Smooth muscle cell (in vitro differentiated cells): ENCODE data around the gene CLPX. TPM values are rescaled to one million over a fixed set of nuclear protein-coding genes. Genes with fewer than 3 reads are reported as not detected.

Experiments used
- DNase-seq: peaks from one replicate; lab custom pipeline; 2025; ENCODE audit not compliant: unreplicated experiment; lab: John Stamatoyannopoulos, UW
- H2AFZ ChIP-seq: fragments of 200-600 bp; sonication (generic); 2 replicates; pipeline ENCODE4 v1.6.0; 2016; ENCODE audit warnings: antibody characterized with exemption, low read depth, mild to moderate bottlenecking
- H3F3A ChIP-seq: fragments of 200-600 bp; sonication (generic); 2 replicates; pipeline ENCODE4 v1.6.0; 2017; ENCODE audit warnings: antibody characterized with exemption, low read depth
- H3K27ac ChIP-seq: fragments of 200-600 bp; sonication (generic); 2 replicates; pipeline ENCODE4 v1.5.1; 2016; ENCODE audit warnings: low read depth, mild to moderate bottlenecking
- H3K27me3 ChIP-seq: fragments of 200-600 bp; sonication (generic); 2 replicates; pipeline ENCODE4 v1.6.1; 2016; ENCODE audit warnings: low read depth, mild to moderate bottlenecking
- H3K36me3 ChIP-seq: fragments of 200-600 bp; sonication (generic); 2 replicates; pipeline ENCODE4 v1.5.1; 2016; ENCODE audit warnings: low read depth
- H3K4me1 ChIP-seq: fragments of 200-600 bp; sonication (generic); 2 replicates; pipeline ENCODE4 v1.5.1; 2016; ENCODE audit warnings: low read depth
- H3K4me2 ChIP-seq: fragments of 200-600 bp; sonication (generic); 2 replicates; pipeline ENCODE4 v1.6.0; 2016; ENCODE audit warnings: mild to moderate bottlenecking
- H3K4me3 ChIP-seq: fragments of 200-600 bp; sonication (generic); 2 replicates; pipeline ENCODE4 v1.5.1; 2016; ENCODE audit warnings: mild to moderate bottlenecking
- H3K79me2 ChIP-seq: fragments of 200-600 bp; sonication (generic); 2 replicates; pipeline ENCODE4 v1.6.0; 2016; ENCODE audit warnings: low read depth, mild to moderate bottlenecking
- H3K9ac ChIP-seq: fragments of 200-600 bp; sonication (generic); 2 replicates; pipeline ENCODE4 v1.6.0; 2016; ENCODE audit warnings: low read depth
- H3K9me3 ChIP-seq: fragments of 200-600 bp; sonication (generic); replicated peaks from 2 replicates; pipeline ENCODE4 v1.5.1; 2016; ENCODE audit warnings: low read depth
- H4K20me1 ChIP-seq: fragments of 200-600 bp; sonication (generic); 2 replicates; pipeline ENCODE4 v1.6.0; 2016; ENCODE audit warnings: low read depth
- CTCF ChIP-seq: fragments of 200-600 bp; sonication (generic); IDR thresholded peaks from 2 replicates; pipeline ENCODE4 v1.5.1; 2017; ENCODE audit warnings: borderline replicate concordance, mild to moderate bottlenecking, antibody characterized with exemption; ENCODE audit not compliant: insufficient read depth, poor library complexity, severe bottlenecking
- WGBS: methylation state at CpG from one replicate; pipeline ENCODE4 v1.1.7; 2016; ENCODE audit warnings: low lambda C conversion rate; 5-methylcytosine and 5-hydroxymethylcytosine counted together
- polyA plus RNA-seq: library from polyadenylated mRNA; unstranded; fragments of >200 nt; fragmentation: Nextera tagmentation; extraction: Ambion mirVana; gene quantifications from 2 replicates; pipeline ENCODE4 v1.2.1, GENCODE V29; 2016
- total RNA-seq: library from RNA; depleted of rRNA; stranded (reverse); fragments of >200 nt; gene quantifications from 2 replicates; pipeline ENCODE4 v1.2.3, GENCODE V29; 2014

CLPX gene
- total and polyA plus RNA-seq, 2 experiments from 2014 or later, result 21.8 to 34.8 TPM

GRCh38 chr15:65206750-65207149, 21.6 kb upstream of the CLPX start:
- H3K9me3 ChIP-seq, result no peaks in the 10 kb centered on the region
- no peaks in the 10 kb centered on the region for H3K27me3 ChIP-seq
- H3K36me3 ChIP-seq, result no peaks in the 10 kb centered on the region
- H3K79me2 ChIP-seq, result no peaks in the 10 kb centered on the region
- 95% methylated on average over 18 of the region's 20 CpGs for WGBS
- H3K4me3 ChIP-seq, result no peak overlapping the region
- H3F3A ChIP-seq, result peaks cover 4% of the 10 kb centered on the region
- peaks cover 31% of the 10 kb centered on the region for H3K4me1 ChIP-seq
- no peak overlapping the region for H3K27ac ChIP-seq
- no peak overlapping the region for H3K4me2 ChIP-seq
- DNase-seq, result no peak
- TF ChIP-seq CTCF, result no peak
- no peaks in the 10 kb centered on the region for H4K20me1 ChIP-seq
- no peak overlapping the region for H2AFZ ChIP-seq
- no peak overlapping the region for H3K9ac ChIP-seq

GRCh38 chr15:65204931-65205660, 20.0 kb upstream of the CLPX start:
- Histone ChIP-seq H3K4me3 (no peak overlapping the region), H3K9me3 (no peaks in the 10 kb centered on the region), H3F3A (no peaks in the 10 kb centered on the region), H3K4me1 (peaks cover 17% of the 10 kb centered on the region), H4K20me1 (no peaks in the 10 kb centered on the region), H2AFZ (no peak overlapping the region), H3K9ac (no peak overlapping the region), H3K4me2 (no peak overlapping the region), H3K27ac (no peak overlapping the region), H3K79me2 (no peaks in the 10 kb centered on the region), H3K27me3 (no peaks in the 10 kb centered on the region), H3K36me3 (no peaks in the 10 kb centered on the region)
- 91% methylated on average over 12 of the region's 12 CpGs for WGBS
- DNase-seq, result no peak
- TF ChIP-seq CTCF, result no peak

- H3K9me3 ChIP-seq, result no peaks in the 10 kb centered on the region
- H3K27me3 ChIP-seq, result no peaks in the 10 kb centered on the region
- no peak overlapping the region for H3K4me2 ChIP-seq
- no peak overlapping the region for H3K4me3 ChIP-seq
- no peak overlapping the region for H2AFZ ChIP-seq
- H3K36me3 ChIP-seq, result no peaks in the 10 kb centered on the region
- WGBS, result 89% methylated on average over 6 of the region's 6 CpGs
- H3K79me2 ChIP-seq, result no peaks in the 10 kb centered on the region
- no peaks in the 10 kb centered on the region for H3F3A ChIP-seq
- no peaks in the 10 kb centered on the region for H4K20me1 ChIP-seq
- no peak for TF ChIP-seq CTCF
- H3K4me1 ChIP-seq, result peaks cover 10% of the 10 kb centered on the region
- H3K9ac ChIP-seq, result no peak overlapping the region
- DNase-seq, result no peak
- no peak overlapping the region for H3K27ac ChIP-seq
Observed at GRCh38 chr15:65204236-65204930, 19.2 kb upstream of the CLPX start.
